Activated T-cell treated with anti-CD3 and anti-CD28 coated beads for 4 hours (primary cell): ENCODE results near the gene ZNF141.
"Not testable (repeated sequence)": the region's sequence is repeated elsewhere in the genome, so short reads cannot be mapped to it uniquely, and the experiment has no call there.

Source experiments
- DNase-seq: peaks from one replicate; pipeline ENCODE4 v3.0.0-alpha.2; 2020

The ZNF141 gene

GRCh38 chr4:385934-386707 is 48.5 kb downstream of the ZNF141 start:
- no peak for DNase-seq

DNA sequence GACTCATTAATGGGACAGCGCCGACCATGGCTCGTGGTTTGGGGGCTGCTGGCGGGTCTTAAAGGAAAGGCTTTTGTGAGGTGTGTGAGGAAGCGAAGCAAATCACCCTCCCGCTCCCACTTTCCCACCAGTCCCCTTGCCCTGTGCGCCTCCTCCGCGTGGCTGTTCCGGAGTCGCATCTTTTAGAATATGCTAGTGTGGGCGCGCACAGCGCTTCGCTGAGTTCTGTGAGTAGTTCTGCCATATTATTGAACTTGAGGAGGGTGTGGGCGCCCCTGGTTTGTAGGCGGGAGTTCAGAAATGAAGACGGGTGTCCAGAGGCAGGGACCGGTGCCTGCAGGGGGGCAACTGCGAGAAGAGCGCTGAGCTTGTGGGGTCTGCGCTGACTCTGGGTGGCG is 49.1 kb downstream of the ZNF141 start:
- DNase-seq = no peak

DNA sequence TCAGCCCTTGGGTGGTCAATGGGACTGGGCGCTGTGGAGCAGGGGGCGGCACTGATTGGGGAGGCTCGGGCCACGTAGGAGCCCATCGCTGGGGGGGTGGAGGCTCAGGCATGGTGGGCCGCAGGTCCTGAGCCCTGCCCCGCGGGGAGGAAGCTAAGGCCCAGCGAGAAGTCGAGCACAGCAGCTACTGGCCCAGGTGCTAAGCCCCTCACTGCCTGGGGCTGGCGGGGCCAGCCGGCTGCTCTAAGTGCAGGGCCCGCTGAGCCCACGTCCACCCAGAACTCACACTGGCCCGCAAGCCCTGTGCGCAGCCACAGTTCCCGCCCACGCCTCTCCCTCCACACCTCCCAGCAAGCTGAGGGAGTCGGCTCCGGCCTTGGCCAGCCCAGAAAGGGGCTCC is 66.4 kb downstream of the ZNF141 start:
- no peak for DNase-seq

DNA sequence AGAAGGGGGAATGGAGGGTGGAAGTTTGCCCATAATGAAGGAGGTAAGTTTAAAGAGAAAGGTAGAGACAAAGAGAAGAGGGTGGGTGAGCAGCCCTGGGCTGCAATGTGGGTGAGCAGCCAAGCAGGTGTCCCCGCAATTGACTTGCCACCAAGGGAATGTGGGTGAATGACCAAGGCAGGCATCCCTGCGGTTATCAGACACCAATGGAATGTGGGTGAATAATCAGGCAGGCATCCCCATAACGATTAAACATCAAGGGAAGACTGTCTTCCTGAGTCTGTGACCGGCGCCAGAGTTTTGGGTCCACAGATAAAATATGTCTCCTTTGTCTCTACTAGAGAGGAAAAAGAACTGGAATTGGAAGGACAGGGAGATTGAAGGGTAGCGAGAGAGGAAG is 70.7 kb downstream of the ZNF141 start:
- not testable (repeated sequence) for DNase-seq

DNA sequence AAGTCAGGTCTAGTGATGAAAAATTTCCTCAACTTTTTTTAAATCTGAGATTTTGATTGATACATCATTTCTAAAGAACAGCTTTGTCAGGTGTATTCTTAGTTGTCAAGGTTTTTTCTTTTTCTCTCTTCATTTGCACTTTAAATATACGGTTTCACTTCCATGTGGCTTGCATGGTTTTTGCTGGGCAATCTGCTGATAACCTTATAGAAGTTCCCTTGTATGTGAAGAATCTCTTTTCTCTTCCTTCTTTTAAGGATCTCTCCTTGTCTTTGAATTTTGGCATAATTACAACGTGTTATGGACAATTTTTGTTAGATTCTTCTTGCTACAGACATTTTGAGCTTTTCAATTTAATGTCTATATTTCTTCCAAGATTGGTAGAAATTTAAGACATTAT is 85.0 kb downstream of the ZNF141 start:
- DNase-seq = no peak
